ENCODE data around the gene MADD. TPM values are rescaled to one million over a fixed set of nuclear protein-coding genes. Genes with fewer than 3 reads are reported as not detected.

The MADD gene
- total and polyA plus RNA-seq, 2 experiments from 2014 or later = 13.4 to 43.8 TPM

- TF ChIP-seq CREB1 (CRISPR knock-in tag; IDR thresholded peaks at IDR 0.05; ENCODE audit: low read depth) (no peak), REST (IDR thresholded peaks at IDR 0.05; ENCODE audit: unreplicated experiment) (no peak), NANOG (IDR thresholded peaks at IDR 0.05; ENCODE audit: borderline replicate concordance) (no peak)
Measured at GRCh38 chr11:47348131-47348802, 78.3 kb downstream of the MADD start (continued).

GRCh38 chr11:47348859-47349258 lies 78.9 kb downstream of the MADD start:
- Histone ChIP-seq H3K4me3 (no peak overlapping the region), H3K27ac (ENCODE audit: low read depth) (no peak overlapping the region), H2AFZ (no peak overlapping the region), H3K27me3 (ENCODE audit: insufficient read depth) (no peaks in the 10 kb centered on the region), H3K4me1 (ENCODE audit: insufficient read depth) (no peaks in the 10 kb centered on the region; the same call in 1 of the 2 replicates), H3K36me3 (ENCODE audit: insufficient read depth) (no peaks in the 10 kb centered on the region), H3K79me2 (replicated peaks; ENCODE audit: insufficient read depth) (no peaks in the 10 kb centered on the region), H3F3A (replicated peaks; ENCODE audit: low read depth) (no peaks in the 10 kb centered on the region), H3K4me2 (no peak overlapping the region), H4K20me1 (replicated peaks; ENCODE audit: insufficient read depth) (no peaks in the 10 kb centered on the region), H3K9me2 (ENCODE audit: insufficient read depth) (no peaks in the 10 kb centered on the region)
- peaks cover 4% of the 10 kb centered on the region for H3K4me1 Mint-ChIP-seq
- H3K9me3 Mint-ChIP-seq = no peaks in the 10 kb centered on the region; the same call in 2 of the 3 replicates
- DNase-seq (ENCODE audit: low spot score) (peak; percentile 42), ATAC-seq (peak; percentile 14; the same call in 1 of the 3 replicates)
- H3K27ac Mint-ChIP-seq = no peak overlapping the region
- peaks cover 12% of the 10 kb centered on the region for H3K27me3 Mint-ChIP-seq (ENCODE audit: insufficient read depth, low read depth, poor library complexity)
- no peaks in the 10 kb centered on the region for H3K36me3 Mint-ChIP-seq (ENCODE audit: low read depth)
- no peak overlapping the region for H3K4me3 Mint-ChIP-seq
- no peak for TF ChIP-seq REST (IDR thresholded peaks at IDR 0.05; ENCODE audit: unreplicated experiment)
- no peak for TF ChIP-seq ZNF462 (CRISPR knock-in tag; IDR thresholded peaks at IDR 0.05)
- TF ChIP-seq CTCF (conservative IDR thresholded peaks at IDR 0.05; ENCODE audit: low read depth in 2 of 2) = peak; percentile 27 to 51; a peak in 3 of 4 replicates
- no peak for TF ChIP-seq ZNF331 (CRISPR knock-in tag; IDR thresholded peaks at IDR 0.05; ENCODE audit: low read depth)

All from GM23338 (cell line).